SK-N-SH (cell line): Measurements from ENCODE around the gene RASA3. TPM values are rescaled to one million over a fixed set of nuclear protein-coding genes. Genes with fewer than 3 reads are reported as not detected.

Experiments
- CTCF ChIA-PET: fragments of 300-600, 350-600 bp; formaldehyde crosslinking; extraction: SDS; loops from one replicate; lab custom pipeline; 2021; lab: Yijun Ruan, JAX
- POLR2A ChIA-PET: fragments of 350-600 bp; sonication (Branson Sonifier 250); formaldehyde crosslinking; extraction: SDS; loops from one replicate; lab custom pipeline; 2020; ENCODE audit warnings: antibody characterized with exemption, inconsistent platforms; lab: Yijun Ruan, JAX
- DNase-seq: peaks from one replicate; pipeline ENCODE4 v3.0.0; 2012
- H2AFZ ChIP-seq: fragments of 200-600 bp; sonication (generic); 2 replicates; pipeline ENCODE4 v1.8.1; 2016; ENCODE audit warnings: antibody characterized with exemption, mild to moderate bottlenecking, low read depth
- H3F3A ChIP-seq: fragments of 200-600 bp; sonication (generic); replicated peaks from 2 replicates; pipeline ENCODE3; 2016; ENCODE audit warnings: antibody characterized with exemption, mild to moderate bottlenecking; ENCODE audit not compliant: insufficient read depth
- H3K27ac ChIP-seq, 2 experiments: fragments of 200-500 bp in 1 of 2; fragments of 200-600 bp in 1 of 2; sonication (Bioruptor generic) in 1 of 2; sonication (generic), shearing (Covaris generic) in 1 of 2; 2 replicates each; pipeline versions ENCODE4 v1.5.1 to v1.6.1; 2014 to 2016; ENCODE audit warnings: low read depth in 2 of 2, inconsistent platforms in 1 of 2, low read length in 1 of 2, mild to moderate bottlenecking in 1 of 2, mixed read lengths in 1 of 2
- H3K27me3 ChIP-seq: fragments of 200-600 bp; sonication (generic), shearing (Covaris generic); 2 replicates; pipeline ENCODE4 v1.6.1; 2016; ENCODE audit warnings: mixed run types; ENCODE audit not compliant: insufficient read depth
- H3K36me3 ChIP-seq, 2 experiments: fragments of 200-500 bp in 1 of 2; fragments of 200-600 bp in 1 of 2; sonication (Bioruptor generic) in 1 of 2; sonication (generic) in 1 of 2; replicated peaks in 1 of 2; 2 replicates each; pipeline versions ENCODE3 to v1.5.1; 2014 to 2016; ENCODE audit warnings: low read length in 1 of 2, mild to moderate bottlenecking in 1 of 2; ENCODE audit not compliant: insufficient read depth in 2 of 2, control insufficient read depth in 1 of 2
- H3K4me1 ChIP-seq, 2 experiments: fragments of 200-500 bp in 1 of 2; fragments of 200-600 bp in 1 of 2; sonication (Bioruptor generic) in 1 of 2; sonication (generic), shearing (Covaris generic) in 1 of 2; 2 replicates each; pipeline versions ENCODE4 v1.5.1 to v1.6.1; 2014 to 2016; ENCODE audit warnings: low read depth in 1 of 2, low read length in 1 of 2, mixed run types in 1 of 2; ENCODE audit not compliant: insufficient read depth in 2 of 2, control insufficient read depth in 1 of 2
- H3K4me2 ChIP-seq: fragments of 200-600 bp; sonication (generic), shearing (Covaris generic); 2 replicates; pipeline ENCODE4 v1.6.1; 2017; ENCODE audit warnings: mixed run types
- H3K4me3 ChIP-seq, 2 experiments: fragments of 200-500 bp in 1 of 2; fragments of 200-600 bp in 1 of 2; sonication (Bioruptor generic) in 1 of 2; sonication (generic), shearing (Covaris generic) in 1 of 2; 2 replicates each; pipeline versions ENCODE4 v1.5.1 to v1.8.1; 2014 to 2016; ENCODE audit warnings: low read depth in 2 of 2, inconsistent platforms in 1 of 2, low read length in 1 of 2, mild to moderate bottlenecking in 1 of 2, mixed read lengths in 1 of 2, moderate library complexity in 1 of 2
- H3K79me2 ChIP-seq: fragments of 200-600 bp; sonication (generic); 2 replicates; pipeline ENCODE4 v1.8.1; 2017; ENCODE audit warnings: mild to moderate bottlenecking; ENCODE audit not compliant: insufficient read depth
- H3K9ac ChIP-seq: fragments of 200-600 bp; sonication (generic); 2 replicates; pipeline ENCODE4 v1.6.1; 2017; ENCODE audit warnings: mixed run types
- H3K9me2 ChIP-seq: fragments of 200-600 bp; sonication (generic); 2 replicates; pipeline ENCODE4 v1.6.1; 2017; ENCODE audit warnings: mixed run types
- H3K9me3 ChIP-seq: fragments of 200-600 bp; sonication (generic); 2 replicates; pipeline ENCODE4 v1.6.1; 2017; ENCODE audit warnings: mixed run types, mild to moderate bottlenecking, moderate library complexity
- H4K20me1 ChIP-seq: fragments of 200-600 bp; sonication (generic); 2 replicates; pipeline ENCODE4 v1.6.1; 2017; ENCODE audit warnings: mild to moderate bottlenecking, mixed run types; ENCODE audit not compliant: insufficient read depth
- CHD2 ChIP-seq: fragments of 150-350 bp; IDR thresholded peaks from 2 replicates; pipeline ENCODE4 v1.6.1; 2018; ENCODE audit warnings: low read length; ENCODE audit not compliant: partially characterized antibody
- ELF1 ChIP-seq: IDR thresholded peaks from 2 replicates; pipeline ENCODE4 v1.4.0; 2012
- FOXJ3 ChIP-seq: sonication (generic); formaldehyde crosslinking; IDR thresholded peaks from 2 replicates; pipeline ENCODE4 v1.5.1; 2020; ENCODE audit warnings: mild to moderate bottlenecking, missing genetic modification reagents
- FOXM1 ChIP-seq: IDR thresholded peaks from 2 replicates; pipeline ENCODE4 v1.4.0; 2012; ENCODE audit warnings: low read depth, mild to moderate bottlenecking
- GABPA ChIP-seq: IDR thresholded peaks from 2 replicates; pipeline ENCODE4 v1.4.0; 2012; ENCODE audit warnings: low read depth, mild to moderate bottlenecking
- GATA2 ChIP-seq: sonication (generic); formaldehyde crosslinking; IDR thresholded peaks from 2 replicates; pipeline ENCODE4 v1.5.0; 2020; ENCODE audit warnings: mild to moderate bottlenecking, missing genetic modification reagents
- JUND ChIP-seq: IDR thresholded peaks from 2 replicates; pipeline ENCODE4 v1.4.0; 2012
- MEF2A ChIP-seq: IDR thresholded peaks from 2 replicates; pipeline ENCODE4 v1.4.0; 2012; ENCODE audit warnings: low read depth, borderline replicate concordance
- RCOR1 ChIP-seq: fragments of 150-350 bp; IDR thresholded peaks from 2 replicates; pipeline ENCODE4 v1.6.1; 2017; ENCODE audit warnings: antibody characterized with exemption, low read length
- REST ChIP-seq: IDR thresholded peaks from 2 replicates; pipeline ENCODE4 v1.6.1; 2012; ENCODE audit warnings: mild to moderate bottlenecking, low read depth, low read length, moderate library complexity
- RFX5 ChIP-seq: IDR thresholded peaks from 2 replicates; pipeline ENCODE4 v1.6.1; 2012; ENCODE audit warnings: mild to moderate bottlenecking, improper control_type of control experiment, low read length
- RXRA ChIP-seq: IDR thresholded peaks from 2 replicates; pipeline ENCODE4 v1.4.0; 2012; ENCODE audit warnings: low read depth, mild to moderate bottlenecking, borderline replicate concordance
- SIN3A ChIP-seq: IDR thresholded peaks from 2 replicates; pipeline ENCODE4 v1.6.1; 2012; ENCODE audit warnings: low read depth, mild to moderate bottlenecking, low read length, moderate library complexity, borderline replicate concordance
- TCF12 ChIP-seq: IDR thresholded peaks from 2 replicates; pipeline ENCODE4 v1.4.0; 2012
- ZBTB33 ChIP-seq: IDR thresholded peaks from 2 replicates; pipeline ENCODE4 v1.4.0; 2012; ENCODE audit warnings: low read depth, borderline replicate concordance
- WGBS: methylation state at CpG from one replicate; pipeline ENCODE4 v1.1.6; 2017; ENCODE audit warnings: low lambda C conversion rate; 5-methylcytosine and 5-hydroxymethylcytosine counted together
- polyA plus RNA-seq, 3 experiments: library from polyadenylated mRNA; depleted of rRNA; stranded (reverse); fragments of >200 nt; gene quantifications; 2 replicates each; pipeline ENCODE4 v1.2.3, GENCODE V29; 2012
- TF ChIP-seq, protein P1 (sequence below): fragments of 150-350 bp; IDR thresholded peaks from 2 replicates; pipeline ENCODE4 v1.6.1; 2016; ENCODE audit warnings: mild to moderate bottlenecking, low read depth, low read length

Gene RASA3
- polyA plus RNA-seq, 1 of the 3 experiments (the other 2 are of a cell fraction) = 25.1 TPM

DNA sequence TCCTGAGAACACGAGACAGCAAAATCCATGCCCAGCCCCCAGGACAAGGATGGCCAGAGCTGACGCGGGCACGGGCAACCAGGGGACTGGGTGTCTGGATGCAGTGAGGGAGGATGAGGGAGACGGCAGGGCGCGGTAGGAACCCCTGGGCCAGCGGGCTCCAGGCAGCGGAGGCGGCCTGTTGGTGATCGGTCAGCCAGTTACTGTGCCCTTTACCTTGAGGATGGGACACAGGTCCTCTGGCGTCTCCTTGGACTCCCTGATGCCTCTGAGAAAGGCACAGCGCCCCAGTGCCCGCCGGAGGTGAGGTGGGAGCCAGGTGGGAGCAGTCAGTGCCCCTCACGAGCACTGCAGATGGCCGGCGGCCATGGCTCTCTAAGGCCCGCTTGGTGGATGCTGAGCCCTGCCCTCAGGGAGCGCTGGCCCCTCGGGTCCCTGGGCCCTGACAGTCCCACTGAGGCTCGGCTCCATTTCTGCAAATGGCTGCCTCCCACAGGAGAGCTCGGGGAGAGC, 189.8 kb downstream of the RASA3 start (continued):
- TF ChIP-seq RXRA (no peak), RFX5 (no peak), RCOR1 (no peak), CHD2 (no peak)
- TF ChIP-seq, protein P1, sequence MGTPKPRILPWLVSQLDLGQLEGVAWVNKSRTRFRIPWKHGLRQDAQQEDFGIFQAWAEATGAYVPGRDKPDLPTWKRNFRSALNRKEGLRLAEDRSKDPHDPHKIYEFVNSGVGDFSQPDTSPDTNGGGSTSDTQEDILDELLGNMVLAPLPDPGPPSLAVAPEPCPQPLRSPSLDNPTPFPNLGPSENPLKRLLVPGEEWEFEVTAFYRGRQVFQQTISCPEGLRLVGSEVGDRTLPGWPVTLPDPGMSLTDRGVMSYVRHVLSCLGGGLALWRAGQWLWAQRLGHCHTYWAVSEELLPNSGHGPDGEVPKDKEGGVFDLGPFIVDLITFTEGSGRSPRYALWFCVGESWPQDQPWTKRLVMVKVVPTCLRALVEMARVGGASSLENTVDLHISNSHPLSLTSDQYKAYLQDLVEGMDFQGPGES = no peak

GRCh38 chr13:113941571-113942191, 190.7 kb downstream of the RASA3 start:
- no peak for TF ChIP-seq REST
- TF ChIP-seq CHD2 = no peak
- TF ChIP-seq FOXM1 = no peak
- TF ChIP-seq RFX5 = no peak
- TF ChIP-seq FOXJ3 = no peak
- no peak for TF ChIP-seq GATA2 (CRISPR knock-in tag)
- TF ChIP-seq TCF12 = no peak
- TF ChIP-seq SIN3A = no peak
- no peak for TF ChIP-seq GABPA
- TF ChIP-seq JUND = no peak
- TF ChIP-seq MEF2A = no peak
- TF ChIP-seq ELF1 = no peak
- TF ChIP-seq RXRA = no peak
- TF ChIP-seq ZBTB33 = no peak
- 80% methylated on average over 10 of the region's 16 CpGs for WGBS
- H3K79me2 ChIP-seq = no peaks in the 10 kb centered on the region
- no peak overlapping the region for H3K27ac ChIP-seq
- no peaks in the 10 kb centered on the region for H3K27me3 ChIP-seq
- no peaks in the 10 kb centered on the region for H3F3A ChIP-seq
- H3K36me3 ChIP-seq = no peaks in the 10 kb centered on the region
- ChIA-PET POLR2A (no interaction called here), CTCF (interaction anchor here (0.9 kb wide), 1 partner anchor 25 kb away, joined by 3 read pairs; no protein-coding TSS in a partner anchor)
- H2AFZ ChIP-seq = no peak overlapping the region
- H3K4me3 ChIP-seq = no peak overlapping the region
- peak; percentile 20 for DNase-seq
- peaks cover 0 to 15% of the 10 kb centered on the region in 2 experiments; a peak in 1 of 4 replicates for H3K4me1 ChIP-seq
- no peak overlapping the region for H3K4me2 ChIP-seq
- H3K9me2 ChIP-seq = no peaks in the 10 kb centered on the region
- H3K9ac ChIP-seq = no peak overlapping the region
- H4K20me1 ChIP-seq = no peaks in the 10 kb centered on the region
- no peaks in the 10 kb centered on the region for H3K9me3 ChIP-seq
